ENCODE results near the gene MEIS1. TPM values are rescaled to one million over a fixed set of nuclear protein-coding genes. Genes with fewer than 3 reads are reported as not detected.

MEIS1 gene
- total RNA-seq, 3 donors from 2014 or later: 23.2 to 196 (median 33.4) TPM

- no peak for TF ChIP-seq CTCF (IDR thresholded peaks at IDR 0.05)
- no peaks in the 10 kb centered on the region for H3K4me1 ChIP-seq (ENCODE audit: low read depth)
- intact Hi-C loops (cut with DNase I, micrococcal nuclease): loop anchor here (10.0 kb wide), 2 partner anchors 699 to 1421 kb away; no protein-coding TSS in a partner anchor
- DNase-seq (no peak), ATAC-seq (no peak)
- no peaks in the 10 kb centered on the region for H3K9me3 ChIP-seq
- no peak overlapping the region for H3K4me3 ChIP-seq
- no peaks in the 10 kb centered on the region for H3K36me3 ChIP-seq (ENCODE audit: low read depth)
These were observed 11.4 kb upstream of the MEIS1 start for GRCh38 chr2:66423391-66424124.

- ATAC-seq: no peak
- peaks cover 3% of the 10 kb centered on the region for H3K4me1 ChIP-seq (ENCODE audit: low read depth)
- intact Hi-C loops (cut with DNase I, micrococcal nuclease): loop anchor here (10.0 kb wide), 2 partner anchors 702 to 1418 kb away; no protein-coding TSS in a partner anchor
- no peak overlapping the region for H3K4me3 ChIP-seq
- no peak for TF ChIP-seq CTCF (IDR thresholded peaks at IDR 0.05)
- no peaks in the 10 kb centered on the region for H3K9me3 ChIP-seq
- DNase-seq: no peak
- H3K36me3 ChIP-seq (ENCODE audit: low read depth): no peaks in the 10 kb centered on the region
These were observed 8.4 kb upstream of the MEIS1 start for GRCh38 chr2:66426244-66427111.

- no peak for TF ChIP-seq CTCF (IDR thresholded peaks at IDR 0.05)
- Histone ChIP-seq H3K36me3 (ENCODE audit: low read depth) (no peaks in the 10 kb centered on the region), H3K9me3 (no peaks in the 10 kb centered on the region), H3K4me1 (ENCODE audit: low read depth) (peaks cover 3% of the 10 kb centered on the region), H3K4me3 (no peak overlapping the region)
- ATAC-seq: no peak
- DNase-seq: no peak
- intact Hi-C loops (cut with DNase I, micrococcal nuclease): loop anchor here (10.0 kb wide), 2 partner anchors 702 to 1418 kb away; no protein-coding TSS in a partner anchor
These were observed 7.6 kb upstream of the MEIS1 start for GRCh38 chr2:66427300-66427699.

GRCh38 chr2:66428986-66429612 is 5.8 kb upstream of the MEIS1 start:
- H3K4me1 ChIP-seq (ENCODE audit: low read depth): peaks cover 14% of the 10 kb centered on the region
- H3K9me3 ChIP-seq: no peaks in the 10 kb centered on the region
- H3K36me3 ChIP-seq (ENCODE audit: low read depth): no peaks in the 10 kb centered on the region
- intact Hi-C loops (cut with DNase I, micrococcal nuclease): loop anchor here (10.0 kb wide), 2 partner anchors 704 to 1416 kb away; no protein-coding TSS in a partner anchor
- no peak for ATAC-seq
- H3K4me3 ChIP-seq: no peak overlapping the region
- TF ChIP-seq CTCF (IDR thresholded peaks at IDR 0.05): peak; percentile 53
- peak in 1 of 3 donors; percentile 51 for DNase-seq

- H3K9me3 ChIP-seq: no peaks in the 10 kb centered on the region
- peaks cover 22% of the 10 kb centered on the region for H3K4me1 ChIP-seq (ENCODE audit: low read depth)
- no peak for TF ChIP-seq CTCF (IDR thresholded peaks at IDR 0.05)
- intact Hi-C loops (cut with DNase I, micrococcal nuclease): loop anchor here (10.0 kb wide), 3 partner anchors 145 to 1415 kb away; no protein-coding TSS in a partner anchor
- H3K36me3 ChIP-seq (ENCODE audit: low read depth): no peaks in the 10 kb centered on the region
- no peak overlapping the region for H3K4me3 ChIP-seq
- DNase-seq: no peak
- no peak for ATAC-seq
These were observed 5.0 kb upstream of the MEIS1 start for GRCh38 chr2:66429693-66430504.
